Stimulated activated CD8-positive, alpha-beta memory T cell treated with anti-CD3 and anti-CD28 coated beads, Interleukin-15, amount 100 ng/mL, for 24 hours (primary cell): ENCODE measurements around the gene SPRY4.
A peak's percentile ranks its signal among the peaks of the same experiment; 100 is the strongest.
"Not testable (repeated sequence)": the region's sequence is repeated elsewhere in the genome, so short reads cannot be mapped to it uniquely, and the experiment has no call there.

Experiments
- DNase-seq: peaks from one replicate; pipeline ENCODE4 v3.0.0-alpha.2; 2020; ENCODE audit warnings: low read depth

Gene SPRY4

GRCh38 chr5:142324871-142325724 lies at the start of gene SPRY4:
Gene SPRY4, minus strand, starts transcription at chr5:142325021. Its CDS starts 9,913 bp downstream, at chr5:142315108.
- DNase-seq = peak; percentile 72

- no peak for DNase-seq
Measured at GRCh38 chr5:142368529-142368928, 43.7 kb upstream of the SPRY4 start.

- no peak for DNase-seq
Measured at GRCh38 chr5:142366007-142366406, 41.2 kb upstream of the SPRY4 start.

GRCh38 chr5:142364251-142365145 lies 39.7 kb upstream of the SPRY4 start:
- DNase-seq = no peak

GRCh38 chr5:142363619-142363963 lies 38.8 kb upstream of the SPRY4 start:
- DNase-seq = no peak

GRCh38 chr5:142362193-142362592 lies 37.4 kb upstream of the SPRY4 start:
- DNase-seq = not testable (repeated sequence)

- no peak for DNase-seq
Measured at GRCh38 chr5:142360607-142361120, 35.8 kb upstream of the SPRY4 start.

- no peak for DNase-seq
Measured at GRCh38 chr5:142360051-142360498, 35.3 kb upstream of the SPRY4 start.

GRCh38 chr5:142358648-142359047 lies 33.8 kb upstream of the SPRY4 start:
- no peak for DNase-seq

GRCh38 chr5:142358121-142358520 lies 33.3 kb upstream of the SPRY4 start:
- no peak for DNase-seq

- no peak for DNase-seq
Measured at GRCh38 chr5:142357469-142358090, 32.8 kb upstream of the SPRY4 start.

- peak; percentile 90 for DNase-seq
Measured at GRCh38 chr5:142356716-142357468, 32.1 kb upstream of the SPRY4 start.

- DNase-seq = no peak
Measured at GRCh38 chr5:142356349-142356715, 31.5 kb upstream of the SPRY4 start.

- no peak for DNase-seq
Measured at GRCh38 chr5:142353071-142353472, 28.3 kb upstream of the SPRY4 start.

GRCh38 chr5:142350021-142350420 lies 25.2 kb upstream of the SPRY4 start:
- no peak for DNase-seq

GRCh38 chr5:142346706-142347105 lies 21.9 kb upstream of the SPRY4 start:
- DNase-seq = no peak

GRCh38 chr5:142344915-142345314 lies 20.1 kb upstream of the SPRY4 start:
- not testable (repeated sequence) for DNase-seq

- DNase-seq = no peak
Measured at GRCh38 chr5:142343531-142343930, 18.7 kb upstream of the SPRY4 start.

- DNase-seq = no peak
Measured at GRCh38 chr5:142342128-142342981, 17.5 kb upstream of the SPRY4 start.

GRCh38 chr5:142339781-142340180 lies 15.0 kb upstream of the SPRY4 start:
- no peak for DNase-seq

- no peak for DNase-seq
Measured at GRCh38 chr5:142334538-142334937, 9.7 kb upstream of the SPRY4 start.
